BJ (cell line): ENCODE measurements around the gene SNCB. TPM values are rescaled to one million over a fixed set of nuclear protein-coding genes. Genes with fewer than 3 reads are reported as not detected.

Experiments
- CTCF ChIA-PET: fragments of 350-600 bp; formaldehyde crosslinking; extraction: SDS; loops from one replicate; lab custom pipeline; 2021; ENCODE audit warnings: antibody characterized with exemption, inconsistent platforms; lab: Yijun Ruan, JAX
- POLR2A ChIA-PET: fragments of 300-600 bp; sonication (Branson Sonifier 250); formaldehyde crosslinking; extraction: SDS; loops from one replicate; lab custom pipeline; 2021; ENCODE audit warnings: antibody characterized with exemption; lab: Charles Lee
- DNase-seq: peaks from one replicate; pipeline ENCODE4 v3.0.0-alpha.2; 2011; ENCODE audit warnings: low read depth
- H3K27me3 ChIP-seq: 2 replicates; pipeline ENCODE4 v1.6.0; 2011; ENCODE audit warnings: low read length; ENCODE audit not compliant: control insufficient read depth, insufficient read depth
- H3K36me3 ChIP-seq: 2 replicates; pipeline ENCODE4 v1.5.1; 2011; ENCODE audit warnings: low read length; ENCODE audit not compliant: control insufficient read depth, insufficient read depth
- H3K4me3 ChIP-seq: 2 replicates; pipeline ENCODE4 v1.5.1; 2011; ENCODE audit warnings: low read depth, mild to moderate bottlenecking, control low read depth, low read length
- CTCF ChIP-seq: IDR thresholded peaks from 2 replicates; pipeline ENCODE4 v1.5.1; 2011; ENCODE audit warnings: low read depth, mild to moderate bottlenecking, control low read depth, inconsistent platforms, low read length, moderate library complexity; ENCODE audit not compliant: insufficient read depth
- polyA plus RNA-seq: library from polyadenylated mRNA; depleted of rRNA; stranded (reverse); fragments of >200 nt; gene quantifications from 2 replicates; pipeline ENCODE4 v1.2.3, GENCODE V29; 2011

Gene SNCB
- polyA plus RNA-seq, 1 experiment: not detected

GRCh38 chr5:176624142-176624541 is 6.2 kb downstream of the SNCB start:
- CTCF ChIA-PET: no interaction called here
- H3K27me3 ChIP-seq: peaks cover 39% of the 10 kb centered on the region
- TF ChIP-seq CTCF: no peak
- no peaks in the 10 kb centered on the region for H3K36me3 ChIP-seq
- DNase-seq: no peak
- POLR2A ChIA-PET: no interaction called here
- H3K4me3 ChIP-seq: no peak overlapping the region

DNA sequence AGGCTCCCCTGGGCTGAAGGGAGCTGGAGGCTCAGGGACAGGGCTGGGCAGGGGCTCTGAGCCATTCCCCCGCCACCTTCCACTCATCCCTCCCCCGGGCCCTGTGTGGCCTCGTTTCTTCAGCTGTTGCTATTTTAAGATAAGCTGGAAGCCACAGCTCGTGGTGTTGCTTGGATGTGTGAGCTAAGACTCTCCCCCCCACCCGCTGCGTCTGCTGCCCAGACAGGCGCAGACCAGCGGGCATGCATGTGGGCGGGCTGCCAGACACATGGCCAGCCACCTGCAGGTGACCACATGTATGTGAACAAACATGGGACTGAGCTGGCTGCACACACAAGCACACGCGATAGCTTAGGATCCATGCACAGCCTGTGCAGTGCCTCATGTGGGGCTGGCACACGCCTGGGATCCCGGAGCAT is 8.7 kb downstream of the SNCB start:
- POLR2A ChIA-PET: no interaction called here
- H3K4me3 ChIP-seq: no peak overlapping the region

GRCh38 chr5:176620333-176620981 is 9.9 kb downstream of the SNCB start:
- Histone ChIP-seq H3K36me3 (no peaks in the 10 kb centered on the region), H3K27me3 (peaks cover 30% of the 10 kb centered on the region), H3K4me3 (peak overlapping the region; percentile 14)
- no peak for DNase-seq
- POLR2A ChIA-PET: no interaction called here
- CTCF ChIA-PET: interaction anchor here (0.8 to 2.2 kb wide), 2 partner anchors 9 to 48 kb away, joined by 3 to 13 read pairs; no protein-coding TSS in a partner anchor
- no peak for TF ChIP-seq CTCF

More for the DNA sequence above, 8.7 kb downstream of the SNCB start:
- Histone ChIP-seq H3K36me3 (no peaks in the 10 kb centered on the region), H3K27me3 (peaks cover 38% of the 10 kb centered on the region)
- DNase-seq: no peak
- TF ChIP-seq CTCF: no peak
- CTCF ChIA-PET: interaction anchor here (0.6 to 2.2 kb wide), 7 partner anchors 9 to 240 kb away, joined by 3 to 13 read pairs (median 4); partner anchors contain the start of genes EIF4E1B and SNCB

DNA sequence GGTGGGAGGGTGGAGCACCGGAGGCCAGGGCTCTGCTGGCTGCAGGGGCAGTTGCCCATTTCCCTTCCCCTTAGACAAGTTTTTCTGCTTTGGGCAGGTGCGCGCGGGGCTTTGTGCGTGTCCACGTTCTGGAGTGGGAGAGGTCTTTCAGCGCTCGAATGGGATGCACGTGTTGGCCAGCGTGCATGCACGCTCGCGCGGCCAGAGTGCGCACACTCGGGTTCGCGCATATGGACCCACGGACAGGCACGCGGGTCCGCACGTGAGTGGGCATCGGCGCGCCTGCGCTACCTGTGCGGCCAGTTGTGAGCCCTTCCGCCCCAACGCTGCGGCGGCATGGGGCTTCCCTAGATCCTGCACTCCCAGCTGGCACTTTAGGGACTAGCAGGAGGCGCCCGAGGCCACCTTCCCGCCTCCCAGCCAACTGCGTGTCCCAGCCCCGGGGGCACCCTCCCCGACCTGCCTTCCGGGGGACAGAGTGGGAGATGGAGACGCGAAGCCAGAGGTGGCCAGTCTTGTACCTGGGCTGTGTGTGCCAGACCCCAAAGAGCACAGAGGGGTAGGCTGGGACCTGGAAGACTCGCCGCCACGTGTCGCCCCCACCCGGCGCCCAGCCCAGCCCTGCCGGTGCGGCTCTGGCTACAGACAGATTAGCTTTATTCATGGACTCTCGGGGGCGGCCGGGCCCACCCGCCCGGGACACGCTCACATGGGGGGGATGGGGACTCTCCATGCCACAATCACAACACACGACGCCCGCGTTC is 10.6 kb downstream of the SNCB start:
- peaks cover 27% of the 10 kb centered on the region for H3K27me3 ChIP-seq
- H3K36me3 ChIP-seq: no peaks in the 10 kb centered on the region
- POLR2A ChIA-PET: no interaction called here
- CTCF ChIA-PET: interaction anchor here (0.8 to 1.2 kb wide), 2 partner anchors 9 to 46 kb away, joined by 3 read pairs; no protein-coding TSS in a partner anchor
- no peak overlapping the region for H3K4me3 ChIP-seq
- DNase-seq: no peak
- TF ChIP-seq CTCF: no peak

DNA sequence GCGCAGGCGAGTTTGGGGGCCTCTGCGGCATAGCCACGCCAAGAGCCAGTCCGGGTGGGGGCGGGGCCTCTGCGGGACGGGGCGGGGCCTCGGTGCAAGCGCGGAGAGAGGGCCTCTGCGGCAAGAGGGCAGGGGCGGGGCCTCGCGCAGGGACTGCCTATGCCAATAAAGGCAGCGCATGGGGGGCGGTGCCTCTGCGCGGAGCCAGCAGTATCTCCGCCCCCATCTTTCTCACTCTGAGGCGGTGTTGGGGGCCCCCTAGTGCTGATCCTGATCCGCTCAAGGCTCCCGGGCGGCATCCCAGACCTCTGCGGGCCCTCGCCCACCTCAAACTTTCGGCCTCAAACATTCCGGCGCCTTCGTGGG is 11.1 kb downstream of the SNCB start:
- CTCF ChIA-PET: interaction anchor here (1.2 kb wide), 1 partner anchor 46 kb away, joined by 3 read pairs; no protein-coding TSS in a partner anchor
- peak; percentile 14 for DNase-seq
- Histone ChIP-seq H3K27me3 (peaks cover 27% of the 10 kb centered on the region), H3K36me3 (no peaks in the 10 kb centered on the region), H3K4me3 (no peak overlapping the region)
- POLR2A ChIA-PET: no interaction called here
- TF ChIP-seq CTCF: peak; percentile 54
